Type B pancreatic cell (in vitro differentiated cells): ENCODE results near the gene BUD23. TPM values are rescaled to one million over a fixed set of nuclear protein-coding genes. Genes with fewer than 3 reads are reported as not detected.

Source experiments
- DNase-seq: peaks from one replicate; pipeline ENCODE4 v3.0.0; 2021; ENCODE audit warnings: mixed read lengths; ENCODE audit not compliant: unreplicated experiment; ENCODE audit errors: extremely low spot score
- H3K27ac Mint-ChIP-seq: 2 replicates; pipeline ENCODE4 v1.8.0; 2021; ENCODE audit warnings: mild to moderate bottlenecking, mixed read lengths
- H3K27me3 Mint-ChIP-seq: 2 replicates; pipeline ENCODE4 v1.8.0; 2021; ENCODE audit warnings: mixed read lengths
- H3K36me3 Mint-ChIP-seq: 2 replicates; pipeline ENCODE4 v1.8.0; 2021; ENCODE audit warnings: mixed read lengths
- H3K4me1 Mint-ChIP-seq: one replicate; pipeline ENCODE4 v1.8.0; 2021; ENCODE audit warnings: mixed read lengths; ENCODE audit not compliant: unreplicated experiment
- H3K4me3 Mint-ChIP-seq: 2 replicates; pipeline ENCODE4 v1.8.0; 2021; ENCODE audit warnings: mild to moderate bottlenecking, mixed read lengths
- H3K9me3 Mint-ChIP-seq: 2 replicates; pipeline ENCODE4 v1.8.0; 2021; ENCODE audit warnings: mixed read lengths
- total RNA-seq: library from RNA; stranded (reverse); gene quantifications from 2 replicates; pipeline ENCODE4 v1.2.1, GENCODE V29; 2021; ENCODE audit warnings: low replicate concordance
- TF ChIP-seq, protein P1 (sequence below): fragments of 200-600 bp; sonication (generic); conservative IDR thresholded peaks from 2 replicates; pipeline ENCODE4 v1.5.0; 2021; ENCODE audit warnings: antibody characterized with exemption, mild to moderate bottlenecking

BUD23 gene
- total RNA-seq, 1 donor from 2014 or later = 68.4 TPM

DNA sequence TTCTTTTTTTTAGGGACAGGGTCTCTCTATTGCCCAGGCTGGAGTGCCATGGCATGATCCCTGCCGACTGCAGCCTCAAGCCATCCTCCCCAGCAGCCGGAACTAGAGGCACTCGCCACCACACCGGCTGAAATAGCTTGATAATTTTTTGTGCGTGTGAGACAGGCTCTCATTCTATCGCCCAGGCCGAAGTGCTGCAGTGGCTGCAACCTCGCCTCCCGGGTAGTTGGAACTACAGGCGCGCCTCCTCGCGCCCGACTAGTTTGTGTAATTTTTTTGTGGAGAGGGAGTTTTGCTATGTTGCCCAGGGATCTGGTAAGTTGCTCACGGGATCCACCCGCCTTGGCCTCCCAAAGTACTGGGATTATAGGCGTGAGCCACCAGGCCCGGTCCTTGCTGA lies 1.9 kb downstream of the BUD23 start:
- Mint-ChIP-seq H3K27ac (no peak overlapping the region), H3K4me3 (no peak overlapping the region), H3K27me3 (no peaks in the 10 kb centered on the region), H3K9me3 (no peaks in the 10 kb centered on the region), H3K4me1 (peaks cover 19% of the 10 kb centered on the region), H3K36me3 (peaks cover 25% of the 10 kb centered on the region)
- DNase-seq = no peak
- TF ChIP-seq, protein P1, sequence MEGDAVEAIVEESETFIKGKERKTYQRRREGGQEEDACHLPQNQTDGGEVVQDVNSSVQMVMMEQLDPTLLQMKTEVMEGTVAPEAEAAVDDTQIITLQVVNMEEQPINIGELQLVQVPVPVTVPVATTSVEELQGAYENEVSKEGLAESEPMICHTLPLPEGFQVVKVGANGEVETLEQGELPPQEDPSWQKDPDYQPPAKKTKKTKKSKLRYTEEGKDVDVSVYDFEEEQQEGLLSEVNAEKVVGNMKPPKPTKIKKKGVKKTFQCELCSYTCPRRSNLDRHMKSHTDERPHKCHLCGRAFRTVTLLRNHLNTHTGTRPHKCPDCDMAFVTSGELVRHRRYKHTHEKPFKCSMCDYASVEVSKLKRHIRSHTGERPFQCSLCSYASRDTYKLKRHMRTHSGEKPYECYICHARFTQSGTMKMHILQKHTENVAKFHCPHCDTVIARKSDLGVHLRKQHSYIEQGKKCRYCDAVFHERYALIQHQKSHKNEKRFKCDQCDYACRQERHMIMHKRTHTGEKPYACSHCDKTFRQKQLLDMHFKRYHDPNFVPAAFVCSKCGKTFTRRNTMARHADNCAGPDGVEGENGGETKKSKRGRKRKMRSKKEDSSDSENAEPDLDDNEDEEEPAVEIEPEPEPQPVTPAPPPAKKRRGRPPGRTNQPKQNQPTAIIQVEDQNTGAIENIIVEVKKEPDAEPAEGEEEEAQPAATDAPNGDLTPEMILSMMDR = no peak

DNA sequence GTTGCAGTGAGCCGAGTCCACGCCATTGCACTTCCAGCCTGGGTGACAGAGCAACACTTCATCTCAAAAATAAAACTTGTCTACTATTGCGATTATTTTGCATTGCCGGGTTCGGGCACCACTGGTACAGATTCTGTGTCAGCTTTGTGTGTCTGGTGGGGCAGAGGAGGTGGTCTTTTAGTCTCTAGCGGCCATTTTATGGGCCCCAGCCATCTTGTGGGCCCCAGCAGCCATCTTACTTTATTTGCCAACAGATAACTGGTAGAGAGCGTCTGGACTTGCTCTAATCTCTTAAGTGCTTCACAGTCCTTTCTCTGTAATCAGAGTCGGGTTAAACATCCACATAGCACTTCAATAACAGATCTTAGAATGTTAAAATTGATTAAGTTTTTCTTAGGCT lies 4.9 kb downstream of the BUD23 start:
- Mint-ChIP-seq H3K9me3 (no peaks in the 10 kb centered on the region), H3K4me3 (no peak overlapping the region), H3K36me3 (peaks cover 27% of the 10 kb centered on the region), H3K27ac (no peak overlapping the region), H3K27me3 (no peaks in the 10 kb centered on the region), H3K4me1 (peaks cover 4% of the 10 kb centered on the region)
- TF ChIP-seq, protein P1 = no peak
- no peak for DNase-seq

DNA sequence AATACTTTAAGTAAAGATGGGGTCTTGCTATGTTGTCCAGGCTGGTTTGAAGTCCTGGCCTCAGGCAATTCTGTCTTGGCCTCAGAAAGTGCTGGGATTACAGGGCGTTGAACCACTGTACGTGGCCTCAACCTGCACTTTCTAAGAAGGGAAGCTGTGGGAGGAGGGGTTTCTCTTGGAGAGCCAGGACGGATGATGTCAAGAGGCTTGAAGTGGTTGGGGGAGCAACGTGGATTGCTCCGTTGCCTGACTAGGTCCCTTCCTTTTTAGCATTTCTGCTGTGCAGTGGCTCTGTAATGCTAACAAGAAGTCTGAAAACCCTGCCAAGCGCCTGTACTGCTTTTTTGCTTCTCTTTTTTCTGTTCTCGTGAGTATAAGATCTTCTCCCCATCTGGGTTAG lies 7.2 kb downstream of the BUD23 start:
- Mint-ChIP-seq H3K4me1 (no peaks in the 10 kb centered on the region), H3K9me3 (no peaks in the 10 kb centered on the region), H3K36me3 (peaks cover 35% of the 10 kb centered on the region), H3K4me3 (no peak overlapping the region), H3K27ac (no peak overlapping the region), H3K27me3 (no peaks in the 10 kb centered on the region)
- TF ChIP-seq, protein P1 = no peak
- no peak for DNase-seq

DNA sequence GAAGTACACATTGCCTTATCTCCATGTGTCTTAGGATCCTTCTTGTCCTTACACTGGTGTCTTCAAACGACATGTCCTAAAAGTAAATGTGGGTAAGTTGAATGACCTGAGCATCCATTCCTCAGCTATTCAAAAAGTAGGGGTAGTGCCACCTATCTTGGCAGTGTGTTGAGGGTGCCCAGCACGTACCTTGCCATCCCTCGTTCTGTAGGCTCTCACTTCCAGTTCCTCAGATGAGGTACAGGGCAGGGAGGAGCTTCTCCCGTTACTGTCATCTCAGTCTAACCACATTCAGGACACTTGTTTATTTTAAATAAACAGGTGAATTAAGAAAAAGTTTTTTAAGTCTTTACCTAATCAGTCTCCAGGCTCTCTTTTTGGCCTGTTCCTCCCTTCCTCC lies 13.0 kb downstream of the BUD23 start:
- Mint-ChIP-seq H3K36me3 (peaks cover 26% of the 10 kb centered on the region), H3K4me1 (peaks cover under 1% of the 10 kb centered on the region), H3K4me3 (no peak overlapping the region)

DNA sequence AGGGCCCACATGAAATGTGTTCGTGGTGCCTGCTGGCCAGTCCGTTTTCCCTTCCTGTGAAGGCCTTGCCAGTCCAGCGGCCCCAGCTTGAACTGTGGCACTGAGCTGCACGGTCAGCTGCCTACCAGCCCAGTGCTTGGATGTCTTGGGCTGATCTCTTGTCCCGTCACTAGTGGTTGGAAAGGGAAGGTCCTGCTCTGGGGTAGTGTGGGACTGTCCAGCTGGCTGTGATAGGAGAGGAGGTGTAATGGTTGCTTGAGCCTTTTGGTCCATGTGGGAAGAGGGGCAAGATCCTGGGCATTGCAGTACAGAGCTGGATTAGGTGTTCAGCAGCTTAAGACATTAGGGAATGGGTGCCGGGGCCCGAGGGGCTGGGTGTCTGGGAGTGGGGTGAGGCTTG lies 15.0 kb downstream of the BUD23 start:
- no peak overlapping the region for H3K4me3 Mint-ChIP-seq
- TF ChIP-seq, protein P1 = no peak
- H3K27ac Mint-ChIP-seq = no peak overlapping the region
- H3K4me1 Mint-ChIP-seq = peaks cover 10% of the 10 kb centered on the region
- no peak for DNase-seq
- peaks cover 29% of the 10 kb centered on the region for H3K36me3 Mint-ChIP-seq
- no peaks in the 10 kb centered on the region for H3K9me3 Mint-ChIP-seq
- H3K27me3 Mint-ChIP-seq = no peaks in the 10 kb centered on the region

More for the DNA sequence above, 13.0 kb downstream of the BUD23 start:
- TF ChIP-seq, protein P1 = no peak
- Mint-ChIP-seq H3K27me3 (no peaks in the 10 kb centered on the region), H3K9me3 (no peaks in the 10 kb centered on the region), H3K27ac (no peak overlapping the region)
- no peak for DNase-seq

DNA sequence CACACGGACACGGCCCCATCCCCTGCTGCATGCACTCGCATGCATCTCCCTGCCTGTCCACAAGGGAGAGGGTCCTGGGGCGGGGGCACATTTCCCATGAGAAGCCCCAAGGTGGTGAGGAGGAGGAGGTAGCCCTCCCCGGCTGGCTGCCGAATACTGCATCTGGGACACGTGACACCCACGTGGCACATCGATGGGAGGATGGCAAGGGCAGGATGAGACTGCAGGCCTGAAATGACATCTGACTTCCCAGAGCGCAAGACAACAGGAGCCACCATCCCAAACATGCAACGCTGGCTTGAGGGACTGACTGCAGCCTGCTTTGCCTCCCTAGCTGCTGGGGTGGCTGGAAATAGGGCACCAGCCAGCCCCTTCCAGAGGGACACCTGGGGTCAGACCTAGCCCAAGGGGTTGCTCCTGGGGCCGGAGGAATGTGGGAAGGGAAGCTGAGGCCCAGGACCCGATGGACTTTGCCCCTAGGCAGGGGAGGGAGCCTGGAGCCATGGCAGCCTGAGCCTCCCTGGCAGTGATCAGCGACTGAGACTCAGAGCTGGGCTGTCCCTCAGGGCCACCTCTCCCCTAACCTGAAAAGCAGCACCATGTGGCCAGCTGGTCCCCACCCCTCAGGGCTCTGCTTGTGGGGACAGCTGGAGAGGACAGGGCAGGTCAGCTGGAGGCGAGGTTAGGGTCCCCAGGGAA lies 16.1 kb downstream of the BUD23 start:
- no peaks in the 10 kb centered on the region for H3K27me3 Mint-ChIP-seq
- peaks cover 25% of the 10 kb centered on the region for H3K36me3 Mint-ChIP-seq
- DNase-seq = no peak
- TF ChIP-seq, protein P1 = no peak
- no peak overlapping the region for H3K27ac Mint-ChIP-seq
- H3K9me3 Mint-ChIP-seq = no peaks in the 10 kb centered on the region
- peaks cover 10% of the 10 kb centered on the region for H3K4me1 Mint-ChIP-seq
- H3K4me3 Mint-ChIP-seq = no peak overlapping the region
